Natural killer cell (primary cell): ENCODE data around the gene FFAR3. TPM values are rescaled to one million over a fixed set of nuclear protein-coding genes. Genes with fewer than 3 reads are reported as not detected.

ENCODE experiments used
- ATAC-seq, 3 donors: fragments of 150-1000 bp in 2 of 3; fragments of 200-7000 bp in 1 of 3; cut with Tn5 transposase; 1 replicate in 1 of 3; 2 replicates in 2 of 3; pipeline ENCODE4 v1.10.0; 2021; ENCODE audit warnings: mild to moderate bottlenecking in 2 of 3, moderate library complexity in 2 of 3
- DNase-seq, 2 donors: peaks; one replicate each; pipeline versions ENCODE4 v3.0.0 to v3.0.0-alpha.2; 2013 to 2021; ENCODE audit warnings: mixed read lengths in 1 of 2
- H3K27ac ChIP-seq: one replicate; pipeline ENCODE4 v1.5.1; 2013; ENCODE audit warnings: mild to moderate bottlenecking, low read length
- H3K27me3 ChIP-seq: one replicate; pipeline ENCODE4 v1.6.1; 2013; ENCODE audit warnings: low read length; ENCODE audit not compliant: control insufficient read depth, insufficient read depth
- H3K36me3 ChIP-seq: one replicate; pipeline ENCODE4 v1.6.1; 2013; ENCODE audit warnings: low read length; ENCODE audit not compliant: control insufficient read depth, insufficient read depth
- H3K4me1 ChIP-seq: one replicate; pipeline ENCODE4 v1.6.1; 2013; ENCODE audit warnings: low read length; ENCODE audit not compliant: control insufficient read depth, insufficient read depth
- H3K4me3 ChIP-seq: one replicate; pipeline ENCODE4 v1.5.1; 2013; ENCODE audit warnings: low read length
- H3K9me3 ChIP-seq: one replicate; pipeline ENCODE4 v1.6.1; 2013; ENCODE audit warnings: low read length; ENCODE audit not compliant: control insufficient read depth, insufficient read depth
- H3K27ac Mint-ChIP-seq, 2 donors: one replicate each; pipeline ENCODE4 v1.8.0; 2022; ENCODE audit warnings: mild to moderate bottlenecking in 2 of 2, mixed read lengths in 2 of 2, moderate library complexity in 1 of 2
- H3K27me3 Mint-ChIP-seq, 2 donors: one replicate each; pipeline ENCODE4 v1.8.0; 2022; ENCODE audit warnings: low read depth in 2 of 2, mixed read lengths in 2 of 2
- H3K36me3 Mint-ChIP-seq: one replicate; pipeline ENCODE4 v1.8.0; 2022; ENCODE audit warnings: mixed read lengths
- H3K4me1 Mint-ChIP-seq, 2 donors: one replicate each; pipeline ENCODE4 v1.8.0; 2022; ENCODE audit warnings: mixed read lengths in 2 of 2
- H3K4me3 Mint-ChIP-seq: one replicate; pipeline ENCODE4 v1.8.0; 2022; ENCODE audit warnings: mild to moderate bottlenecking, moderate library complexity, mixed read lengths
- H3K9me3 Mint-ChIP-seq, 2 donors: one replicate each; pipeline ENCODE4 v1.8.0; 2022; ENCODE audit warnings: mixed read lengths in 2 of 2
- WGBS: methylation state at CpG from one replicate; pipeline ENCODE4 v1.1.7; 2013; ENCODE audit warnings: missing lambda C conversion rate; ENCODE audit not compliant: insufficient coverage; 5-methylcytosine and 5-hydroxymethylcytosine counted together
- intact Hi-C: fragments of 100-400 bp; cut with micrococcal nuclease; formaldehyde crosslinking; loops from one replicate; pipeline ENCODE4 v1.14.2; 2022
- total RNA-seq, 4 donors: library from RNA; stranded (reverse); fragments of 120-200 nt in 1 of 4; gene quantifications; one replicate each; pipeline versions ENCODE4 v1.2.3 to v1.2.4, GENCODE V29; 2013 to 2022
- TF ChIP-seq, protein P1 (sequence below): fragments of 200-600 bp; IDR thresholded peaks from one replicate; pipeline ENCODE4 v1.8.0; 2022; ENCODE audit warnings: antibody characterized with exemption

Gene FFAR3
- total RNA-seq, 3 donors from 2014 or later (not counting 1 experiment from before 2014, with no cell fraction given): 0.92 to 2.7 TPM; not detected in 1

DNA sequence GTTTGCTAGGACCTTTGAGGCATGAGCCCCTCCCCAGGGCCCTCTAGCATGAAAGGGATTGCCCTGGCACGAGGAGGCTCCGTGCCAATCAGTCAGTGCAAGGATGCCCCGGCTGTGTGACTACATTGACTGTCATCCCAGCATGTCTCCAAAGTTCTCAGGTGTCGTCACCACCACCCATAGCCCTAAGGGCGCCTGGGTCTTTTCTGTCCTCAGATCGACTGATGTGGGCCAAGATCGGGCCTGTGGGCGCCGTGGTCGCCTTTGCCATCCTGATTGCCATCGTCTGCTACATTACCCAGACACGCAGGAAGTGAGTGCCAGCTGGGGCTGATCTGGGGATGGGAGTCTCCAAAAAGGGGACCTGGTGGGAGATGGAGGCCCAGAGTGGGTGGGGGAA, 47.9 kb upstream of the FFAR3 start:
- H3K36me3 ChIP-seq: no peaks in the 10 kb centered on the region
- Mint-ChIP-seq H3K4me3 (no peak overlapping the region), H3K27me3 (peaks cover 0 to 8% of the 10 kb centered on the region in 2 donors), H3K4me1 (no peaks in the 10 kb centered on the region), H3K36me3 (no peaks in the 10 kb centered on the region), H3K27ac (no peak overlapping the region), H3K9me3 (no peaks in the 10 kb centered on the region)
- TF ChIP-seq, protein P1, sequence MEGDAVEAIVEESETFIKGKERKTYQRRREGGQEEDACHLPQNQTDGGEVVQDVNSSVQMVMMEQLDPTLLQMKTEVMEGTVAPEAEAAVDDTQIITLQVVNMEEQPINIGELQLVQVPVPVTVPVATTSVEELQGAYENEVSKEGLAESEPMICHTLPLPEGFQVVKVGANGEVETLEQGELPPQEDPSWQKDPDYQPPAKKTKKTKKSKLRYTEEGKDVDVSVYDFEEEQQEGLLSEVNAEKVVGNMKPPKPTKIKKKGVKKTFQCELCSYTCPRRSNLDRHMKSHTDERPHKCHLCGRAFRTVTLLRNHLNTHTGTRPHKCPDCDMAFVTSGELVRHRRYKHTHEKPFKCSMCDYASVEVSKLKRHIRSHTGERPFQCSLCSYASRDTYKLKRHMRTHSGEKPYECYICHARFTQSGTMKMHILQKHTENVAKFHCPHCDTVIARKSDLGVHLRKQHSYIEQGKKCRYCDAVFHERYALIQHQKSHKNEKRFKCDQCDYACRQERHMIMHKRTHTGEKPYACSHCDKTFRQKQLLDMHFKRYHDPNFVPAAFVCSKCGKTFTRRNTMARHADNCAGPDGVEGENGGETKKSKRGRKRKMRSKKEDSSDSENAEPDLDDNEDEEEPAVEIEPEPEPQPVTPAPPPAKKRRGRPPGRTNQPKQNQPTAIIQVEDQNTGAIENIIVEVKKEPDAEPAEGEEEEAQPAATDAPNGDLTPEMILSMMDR: no peak
- WGBS: 35% methylated on average over 12 of the region's 12 CpGs
- intact Hi-C loops: no loop called here
- DNase-seq (no peak), ATAC-seq (no peak)
- H3K4me1 ChIP-seq: peaks cover 9% of the 10 kb centered on the region
- H3K4me3 ChIP-seq: no peak overlapping the region
- no peaks in the 10 kb centered on the region for H3K9me3 ChIP-seq
- no peak overlapping the region for H3K27ac ChIP-seq
- no peaks in the 10 kb centered on the region for H3K27me3 ChIP-seq

DNA sequence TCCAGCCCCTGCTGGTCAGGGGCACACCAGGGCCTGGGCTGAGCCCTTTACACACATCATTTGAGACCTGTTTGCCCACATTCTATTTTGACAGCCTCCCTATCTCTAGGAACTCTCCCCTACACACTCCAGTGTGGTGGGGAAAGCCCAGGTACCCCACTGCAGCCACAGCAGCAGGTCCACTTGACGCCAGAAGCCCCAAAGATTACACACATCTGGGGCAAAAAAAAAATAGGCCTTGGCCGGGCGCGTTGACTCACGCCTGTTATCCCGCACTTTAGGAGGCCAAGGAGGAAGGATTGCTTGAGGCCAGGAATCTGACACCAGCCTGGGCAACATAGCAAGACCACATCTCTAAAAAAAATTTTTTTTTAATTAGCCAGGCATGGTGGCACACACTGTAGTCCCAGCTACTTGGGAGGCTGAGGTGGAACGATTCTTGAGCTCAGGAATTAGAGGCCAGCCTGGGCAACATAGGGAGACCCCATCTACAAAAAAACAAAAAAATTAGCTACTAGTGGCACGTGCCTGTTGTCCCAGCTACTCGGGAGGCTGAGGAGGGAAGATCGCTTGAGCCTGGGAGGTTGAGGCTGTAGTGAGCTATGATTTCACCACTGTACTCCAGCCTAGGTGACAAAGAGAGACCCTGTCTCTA, 47.3 kb upstream of the FFAR3 start:
- H3K36me3 ChIP-seq: no peaks in the 10 kb centered on the region
- H3K4me3 Mint-ChIP-seq: no peak overlapping the region
- no peaks in the 10 kb centered on the region for H3K36me3 Mint-ChIP-seq
- H3K4me3 ChIP-seq: no peak overlapping the region
- H3K9me3 Mint-ChIP-seq: no peaks in the 10 kb centered on the region
- no peaks in the 10 kb centered on the region for H3K4me1 Mint-ChIP-seq
- no peaks in the 10 kb centered on the region for H3K9me3 ChIP-seq
- ATAC-seq (no peak), DNase-seq (no peak)
- WGBS: 87% methylated on average over 9 of the region's 10 CpGs
- H3K27ac ChIP-seq: no peak overlapping the region
- H3K4me1 ChIP-seq: peaks cover 9% of the 10 kb centered on the region
- H3K27me3 Mint-ChIP-seq: peaks cover 0 to 8% of the 10 kb centered on the region in 2 donors
- TF ChIP-seq, protein P1: no peak
- H3K27ac Mint-ChIP-seq: no peak overlapping the region
- intact Hi-C loops: no loop called here
- H3K27me3 ChIP-seq: no peaks in the 10 kb centered on the region

DNA sequence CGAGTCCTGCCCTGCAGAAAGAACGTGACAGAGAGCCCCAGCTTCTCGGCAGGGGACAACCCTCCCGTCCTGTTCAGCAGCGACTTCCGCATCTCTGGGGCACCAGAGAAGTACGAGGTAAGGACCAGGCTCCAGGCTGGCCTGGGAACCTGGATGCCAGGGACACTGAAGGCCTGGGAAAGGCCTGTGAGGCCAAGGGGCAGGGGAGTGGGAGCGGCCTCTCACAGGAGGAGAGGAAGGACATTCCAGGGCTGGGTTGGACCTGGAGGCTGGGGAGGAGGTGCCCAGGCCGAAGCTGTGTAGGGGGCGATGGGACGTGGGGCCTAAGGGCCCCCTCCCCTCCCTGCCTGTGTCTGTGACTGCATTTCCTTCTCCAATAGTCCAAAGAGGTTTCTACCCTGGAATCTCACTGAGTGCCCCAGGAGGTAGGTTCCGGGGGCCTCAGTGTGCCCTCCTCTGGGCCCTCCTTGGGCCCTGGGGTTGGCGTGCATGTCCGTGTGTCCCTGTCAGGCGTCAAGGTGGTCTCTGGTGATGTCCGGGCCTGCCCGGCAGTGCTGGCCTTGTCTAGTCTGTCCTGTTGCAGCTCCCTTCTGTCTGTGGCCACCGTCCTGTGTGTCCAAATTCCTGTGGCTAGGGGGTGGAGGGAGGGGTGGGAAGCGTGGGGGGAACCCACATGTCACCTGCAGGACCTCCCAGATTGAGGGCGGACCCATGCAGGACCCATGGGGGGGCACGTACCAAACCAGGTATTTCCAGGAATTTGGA, 46.2 kb upstream of the FFAR3 start:
- Mint-ChIP-seq H3K9me3 (no peaks in the 10 kb centered on the region), H3K4me1 (no peaks in the 10 kb centered on the region), H3K36me3 (no peaks in the 10 kb centered on the region), H3K27me3 (peaks cover 0 to 8% of the 10 kb centered on the region in 2 donors), H3K4me3 (no peak overlapping the region), H3K27ac (no peak overlapping the region)
- Histone ChIP-seq H3K4me3 (no peak overlapping the region), H3K27ac (no peak overlapping the region), H3K4me1 (peaks cover 12% of the 10 kb centered on the region), H3K9me3 (no peaks in the 10 kb centered on the region), H3K27me3 (no peaks in the 10 kb centered on the region), H3K36me3 (no peaks in the 10 kb centered on the region)
- no peak for DNase-seq
- TF ChIP-seq, protein P1: no peak
- intact Hi-C loops: no loop called here
- WGBS: 87% methylated on average over 21 of the region's 21 CpGs
- no peak for ATAC-seq
